ENCODE measurements around the gene PLN.

DNA sequence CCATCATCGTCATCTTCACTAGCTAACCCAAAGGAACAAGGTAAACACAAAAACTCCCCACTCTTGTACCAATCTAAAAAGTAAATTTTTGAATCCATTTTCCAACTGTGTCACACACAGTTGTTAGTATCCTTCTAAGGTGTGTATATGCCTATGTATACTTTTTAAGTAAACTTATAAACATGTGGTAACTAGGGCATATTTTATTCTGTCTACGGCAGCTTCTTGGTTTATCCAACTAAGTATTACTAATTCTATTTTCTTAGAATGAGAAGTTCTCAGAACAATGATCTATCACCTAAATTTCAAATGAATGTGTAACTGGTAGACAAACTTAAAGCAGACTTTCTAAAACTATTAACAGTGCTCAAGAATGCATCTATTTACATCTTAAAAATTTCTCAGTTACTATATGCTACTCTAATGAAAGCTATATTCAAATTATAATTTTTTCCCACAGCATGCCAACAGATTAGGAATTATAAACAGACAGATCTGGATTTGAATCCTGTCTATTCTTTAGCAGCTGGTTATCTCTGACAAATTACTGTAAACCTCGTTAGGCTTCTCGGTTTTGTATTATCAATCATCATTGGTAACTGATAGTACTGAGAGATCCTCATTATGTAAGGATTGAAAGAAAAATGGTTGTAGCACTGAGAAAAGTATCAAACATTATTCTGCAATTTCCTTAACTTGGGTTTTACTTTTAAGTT is 1.8 kb upstream of the PLN start:
- TF ChIP-seq, protein P1, sequence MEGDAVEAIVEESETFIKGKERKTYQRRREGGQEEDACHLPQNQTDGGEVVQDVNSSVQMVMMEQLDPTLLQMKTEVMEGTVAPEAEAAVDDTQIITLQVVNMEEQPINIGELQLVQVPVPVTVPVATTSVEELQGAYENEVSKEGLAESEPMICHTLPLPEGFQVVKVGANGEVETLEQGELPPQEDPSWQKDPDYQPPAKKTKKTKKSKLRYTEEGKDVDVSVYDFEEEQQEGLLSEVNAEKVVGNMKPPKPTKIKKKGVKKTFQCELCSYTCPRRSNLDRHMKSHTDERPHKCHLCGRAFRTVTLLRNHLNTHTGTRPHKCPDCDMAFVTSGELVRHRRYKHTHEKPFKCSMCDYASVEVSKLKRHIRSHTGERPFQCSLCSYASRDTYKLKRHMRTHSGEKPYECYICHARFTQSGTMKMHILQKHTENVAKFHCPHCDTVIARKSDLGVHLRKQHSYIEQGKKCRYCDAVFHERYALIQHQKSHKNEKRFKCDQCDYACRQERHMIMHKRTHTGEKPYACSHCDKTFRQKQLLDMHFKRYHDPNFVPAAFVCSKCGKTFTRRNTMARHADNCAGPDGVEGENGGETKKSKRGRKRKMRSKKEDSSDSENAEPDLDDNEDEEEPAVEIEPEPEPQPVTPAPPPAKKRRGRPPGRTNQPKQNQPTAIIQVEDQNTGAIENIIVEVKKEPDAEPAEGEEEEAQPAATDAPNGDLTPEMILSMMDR (IDR thresholded peaks at IDR 0.05; ENCODE audit: insufficient read depth, low read length) = no peak
- TF ChIP-seq POLR2AphosphoS5 (IDR thresholded peaks at IDR 0.05; ENCODE audit: low read depth) (no peak), GABPA (IDR thresholded peaks at IDR 0.05; ENCODE audit: low read depth) (no peak)
- TF ChIP-seq, protein P2, sequence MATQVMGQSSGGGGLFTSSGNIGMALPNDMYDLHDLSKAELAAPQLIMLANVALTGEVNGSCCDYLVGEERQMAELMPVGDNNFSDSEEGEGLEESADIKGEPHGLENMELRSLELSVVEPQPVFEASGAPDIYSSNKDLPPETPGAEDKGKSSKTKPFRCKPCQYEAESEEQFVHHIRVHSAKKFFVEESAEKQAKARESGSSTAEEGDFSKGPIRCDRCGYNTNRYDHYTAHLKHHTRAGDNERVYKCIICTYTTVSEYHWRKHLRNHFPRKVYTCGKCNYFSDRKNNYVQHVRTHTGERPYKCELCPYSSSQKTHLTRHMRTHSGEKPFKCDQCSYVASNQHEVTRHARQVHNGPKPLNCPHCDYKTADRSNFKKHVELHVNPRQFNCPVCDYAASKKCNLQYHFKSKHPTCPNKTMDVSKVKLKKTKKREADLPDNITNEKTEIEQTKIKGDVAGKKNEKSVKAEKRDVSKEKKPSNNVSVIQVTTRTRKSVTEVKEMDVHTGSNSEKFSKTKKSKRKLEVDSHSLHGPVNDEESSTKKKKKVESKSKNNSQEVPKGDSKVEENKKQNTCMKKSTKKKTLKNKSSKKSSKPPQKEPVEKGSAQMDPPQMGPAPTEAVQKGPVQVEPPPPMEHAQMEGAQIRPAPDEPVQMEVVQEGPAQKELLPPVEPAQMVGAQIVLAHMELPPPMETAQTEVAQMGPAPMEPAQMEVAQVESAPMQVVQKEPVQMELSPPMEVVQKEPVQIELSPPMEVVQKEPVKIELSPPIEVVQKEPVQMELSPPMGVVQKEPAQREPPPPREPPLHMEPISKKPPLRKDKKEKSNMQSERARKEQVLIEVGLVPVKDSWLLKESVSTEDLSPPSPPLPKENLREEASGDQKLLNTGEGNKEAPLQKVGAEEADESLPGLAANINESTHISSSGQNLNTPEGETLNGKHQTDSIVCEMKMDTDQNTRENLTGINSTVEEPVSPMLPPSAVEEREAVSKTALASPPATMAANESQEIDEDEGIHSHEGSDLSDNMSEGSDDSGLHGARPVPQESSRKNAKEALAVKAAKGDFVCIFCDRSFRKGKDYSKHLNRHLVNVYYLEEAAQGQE (IDR thresholded peaks at IDR 0.05; ENCODE audit: insufficient replicate concordance, low read depth) = no peak
